ENCODE results near the gene ALDOA.
"Not testable (repeated sequence)": the region's sequence is repeated elsewhere in the genome, so short reads cannot be mapped to it uniquely, and the experiment has no call there.

Gene ALDOA

GRCh38 chr16:30092373-30093010 lies 26.9 kb downstream of the ALDOA start:
- DNase-seq = peak; percentile 99

GRCh38 chr16:30094541-30095165 lies 29.1 kb downstream of the ALDOA start:
- DNase-seq = no peak

- no peak for DNase-seq
These were observed 29.9 kb downstream of the ALDOA start for GRCh38 chr16:30095166-30096078.

DNA sequence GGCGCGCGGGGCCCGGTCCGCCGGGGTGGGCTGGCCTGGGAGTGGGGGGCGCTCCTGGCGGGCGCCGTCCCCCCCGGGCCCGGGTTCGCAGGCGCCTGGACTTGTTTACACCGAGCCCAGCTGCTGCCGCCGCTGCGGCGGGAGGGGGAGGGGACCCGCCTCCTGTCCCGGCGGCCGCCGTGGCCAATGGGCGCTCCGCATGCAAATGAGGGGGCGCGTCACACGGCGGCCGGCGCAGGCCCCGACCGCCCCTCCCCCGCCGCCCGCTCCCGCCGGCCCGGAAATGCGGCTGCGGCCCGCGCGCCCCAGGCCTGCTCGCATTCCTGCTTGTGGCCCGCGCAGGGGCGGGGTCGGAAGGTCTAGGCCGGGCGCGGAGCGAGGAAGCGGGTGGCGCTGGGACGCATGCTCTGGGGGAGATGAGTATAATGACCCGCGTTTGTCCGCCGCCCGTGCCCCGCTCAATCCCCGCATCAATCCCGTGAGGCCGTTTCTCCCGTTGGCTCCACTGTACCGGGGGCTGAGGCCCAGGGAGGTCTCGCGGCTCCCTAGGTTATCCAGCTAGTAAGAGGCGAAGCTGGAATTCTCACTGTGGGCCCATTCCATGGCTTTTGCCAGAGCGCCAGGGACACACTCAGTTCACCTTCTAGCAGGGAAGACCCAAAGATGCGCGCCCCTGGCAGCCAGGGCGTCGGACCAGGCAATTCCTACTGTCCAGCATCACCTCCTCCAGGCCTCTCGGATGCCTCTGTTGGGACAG lies 30.7 kb downstream of the ALDOA start, which contains the start of gene YPEL3:
TSS of gene YPEL3 (minus strand) at position 109 of the 757 bp plus-strand sequence. CDS start 731 bp downstream, outside the sequence.
- peak; percentile 76 for DNase-seq

DNA sequence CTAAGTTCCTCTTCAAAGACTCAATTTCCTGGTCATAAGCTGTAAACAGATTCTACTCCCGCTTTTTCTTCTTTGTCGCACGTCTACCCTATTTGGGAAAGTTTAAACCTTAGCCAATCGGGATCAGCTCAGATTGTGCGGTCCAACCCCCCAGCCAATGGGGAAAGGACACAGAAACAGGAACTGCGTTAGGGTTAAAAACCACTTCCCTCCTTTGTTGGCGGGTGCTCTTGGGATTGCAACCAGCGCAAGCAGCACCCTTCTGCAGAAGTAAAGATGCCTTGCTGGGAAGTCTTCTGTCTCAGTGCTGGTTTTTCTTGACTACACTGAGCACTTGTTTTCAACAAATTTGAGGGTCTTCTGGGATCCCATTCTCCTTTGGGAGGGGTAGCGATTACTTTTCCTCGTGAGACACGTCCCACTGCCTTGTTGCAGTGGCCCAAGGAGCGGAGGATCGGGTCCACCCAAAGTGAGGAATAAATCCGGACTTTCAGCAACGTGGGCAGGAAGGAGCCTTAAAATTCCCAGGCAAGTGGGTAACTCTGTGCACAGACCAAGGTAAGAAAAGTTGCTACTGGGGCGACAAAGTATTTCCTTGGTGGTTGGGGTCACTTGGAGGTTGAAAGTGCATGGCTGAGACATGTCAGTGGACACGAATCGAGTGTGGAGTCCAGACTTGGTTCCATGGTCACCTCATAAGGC lies 31.5 kb downstream of the ALDOA start:
- peak; percentile 79 for DNase-seq

DNA sequence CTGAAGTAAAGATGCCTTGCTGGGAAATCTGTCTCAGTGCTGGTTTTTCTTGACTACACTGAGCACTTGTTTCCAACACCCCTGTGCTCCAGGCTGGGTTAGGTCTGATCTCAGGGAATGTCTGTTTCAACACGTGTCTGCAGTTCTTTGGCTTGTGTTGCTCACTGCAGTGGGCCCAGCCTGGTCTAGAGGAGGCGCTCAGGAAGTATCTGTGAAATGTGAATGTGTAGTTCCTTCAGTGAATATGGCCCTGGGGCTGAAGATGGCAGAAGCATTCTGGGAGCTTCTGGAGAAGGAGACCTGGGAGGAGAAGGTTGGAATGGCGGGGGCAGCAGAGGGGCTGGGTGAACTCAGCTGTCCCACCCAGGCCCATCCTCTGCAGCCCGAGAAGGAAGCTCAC lies 38.5 kb downstream of the ALDOA start:
- DNase-seq = no peak

GRCh38 chr16:30104492-30104891 lies 38.9 kb downstream of the ALDOA start:
- DNase-seq = no peak

DNA sequence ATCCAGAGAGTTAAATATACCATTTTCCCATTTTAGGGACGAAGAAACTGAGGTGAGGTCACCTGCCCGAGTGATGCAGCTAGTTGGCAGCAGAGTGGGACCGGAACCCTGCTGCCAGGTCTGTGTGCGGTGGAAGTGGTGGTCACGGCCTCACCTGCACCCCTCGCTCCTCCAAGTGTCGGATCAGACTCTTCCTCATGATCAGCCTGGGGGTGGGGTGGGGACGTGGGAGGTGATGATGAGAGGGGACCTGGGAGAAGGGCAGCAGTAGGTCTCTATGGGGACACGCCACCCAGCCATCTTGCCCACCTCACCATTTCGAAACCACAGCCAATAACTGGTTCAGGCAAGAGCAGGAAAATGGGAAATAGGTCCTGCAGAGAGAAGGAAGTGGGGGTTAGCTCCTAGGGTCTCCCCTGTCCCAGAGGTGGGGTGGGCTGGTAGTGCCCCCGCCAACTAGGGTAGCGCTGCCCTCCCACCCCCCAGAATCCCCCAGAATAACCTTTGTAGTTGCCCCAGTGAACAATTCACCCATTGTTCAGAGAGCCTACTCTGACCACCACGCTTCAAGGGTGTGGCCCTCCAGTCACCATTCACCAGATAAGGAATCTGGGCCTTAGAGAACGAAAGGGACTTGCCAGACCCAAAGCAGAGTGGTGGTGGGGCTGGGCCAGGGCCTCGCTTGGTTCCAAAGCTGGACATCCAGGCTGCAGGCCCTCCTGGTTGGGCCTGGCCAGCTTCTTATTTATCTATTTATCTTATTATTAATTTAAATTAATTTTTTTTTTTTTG lies 42.7 kb downstream of the ALDOA start:
- DNase-seq = no peak

GRCh38 chr16:30110661-30111060 lies 45.1 kb downstream of the ALDOA start:
- no peak for DNase-seq

DNA sequence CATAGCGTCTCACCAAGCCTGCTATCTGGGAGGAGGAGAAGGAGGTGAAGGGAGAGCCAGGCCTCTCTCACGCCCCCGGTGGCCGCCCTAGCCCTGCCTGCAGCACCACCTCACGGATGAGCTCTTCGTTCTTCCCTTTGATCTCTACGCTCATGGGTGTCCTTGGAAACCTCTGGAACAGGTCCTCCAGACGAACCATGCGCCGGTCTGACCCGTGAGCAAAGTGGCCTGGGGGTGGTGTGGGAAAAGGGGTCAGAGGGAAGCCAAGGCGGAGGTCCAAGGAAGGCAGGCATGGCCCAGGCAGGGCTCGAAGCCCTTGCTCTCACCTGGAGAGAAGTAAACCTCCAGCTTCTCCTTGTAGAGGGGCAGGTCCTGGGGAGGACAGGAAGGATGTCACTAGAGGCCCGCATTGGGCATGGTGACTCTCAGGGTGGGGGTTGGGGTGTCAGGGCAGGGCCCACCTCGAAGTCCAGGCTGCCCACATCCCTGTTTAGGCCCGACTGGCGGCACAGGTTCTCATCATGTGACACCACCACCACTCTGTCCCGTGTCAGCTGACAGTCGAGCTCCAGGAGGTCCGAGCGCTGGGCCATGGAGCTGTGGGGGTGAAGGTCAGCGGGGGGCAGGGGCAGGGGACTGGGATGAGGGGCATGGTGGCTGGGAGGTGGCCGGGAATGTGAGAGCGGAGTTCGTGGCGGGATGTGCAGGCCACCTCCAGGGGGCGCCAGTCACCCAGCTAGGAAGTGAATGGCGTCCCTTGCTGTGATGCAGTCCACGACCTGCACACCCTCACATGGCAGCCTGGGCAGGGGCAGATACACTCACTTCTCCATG lies 46.9 kb downstream of the ALDOA start:
- DNase-seq = no peak

- no peak for DNase-seq
These were observed 47.6 kb downstream of the ALDOA start, which contains the start of gene GDPD3 for GRCh38 chr16:30113031-30113710. Gene GDPD3, minus strand, starts transcription at chr16:30113537. Its CDS starts 59 bp downstream, at chr16:30113478.

DNA sequence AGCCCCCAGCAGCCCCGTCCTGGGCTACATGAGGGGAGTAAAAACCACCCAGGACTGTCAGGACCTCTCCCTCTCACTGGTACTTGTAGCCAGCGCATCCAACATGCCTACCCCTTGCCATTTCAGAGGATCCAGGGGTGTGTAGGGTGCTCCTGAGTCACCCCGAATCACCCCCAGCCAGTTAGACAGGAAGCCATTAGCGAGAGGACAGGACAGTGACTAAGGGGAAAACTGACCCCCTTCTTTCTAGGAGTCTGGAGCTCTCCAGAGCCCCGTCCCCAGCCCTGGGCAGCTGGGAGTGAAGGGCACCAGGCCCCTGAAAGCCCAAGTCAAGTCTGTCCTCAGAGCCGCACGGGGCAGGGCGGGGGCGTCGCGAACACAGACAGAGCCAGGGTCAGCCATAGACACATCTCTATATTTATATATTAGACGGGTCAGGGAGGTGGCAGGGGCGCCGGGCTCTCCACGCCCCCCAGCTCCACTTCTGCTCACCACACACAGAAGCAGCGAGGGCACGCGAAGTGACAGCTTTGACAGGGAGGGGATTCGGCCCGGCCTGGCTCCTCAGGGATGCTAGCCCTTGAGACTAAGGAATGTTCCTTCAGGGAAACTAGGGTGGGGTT lies 48.3 kb downstream of the ALDOA start:
- no peak for DNase-seq

- no peak for DNase-seq
These were observed 48.9 kb downstream of the ALDOA start for GRCh38 chr16:30114411-30114810.

GRCh38 chr16:30114833-30115232 lies 49.3 kb downstream of the ALDOA start:
- not testable (repeated sequence) for DNase-seq

DNA sequence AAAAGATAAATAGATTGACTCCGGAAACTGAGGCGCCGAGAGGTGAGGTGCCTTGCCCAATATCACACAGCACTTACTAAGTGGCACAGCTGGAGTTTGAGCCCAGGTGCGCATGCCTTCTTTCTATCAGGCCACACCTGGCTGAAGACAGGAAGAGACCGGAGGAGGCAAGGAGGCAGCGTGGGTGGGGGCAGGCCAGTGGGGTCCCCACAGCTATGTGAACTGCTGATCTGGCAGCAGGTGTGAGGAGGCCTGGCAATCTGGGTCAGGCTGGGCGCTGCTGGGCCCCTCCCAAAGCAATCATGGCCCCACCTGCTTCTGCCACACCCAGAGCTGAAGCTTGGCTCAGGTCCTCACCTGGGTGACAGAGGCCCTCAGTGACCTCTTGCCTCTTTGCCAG lies 49.7 kb downstream of the ALDOA start:
- DNase-seq = no peak

- DNase-seq = no peak
These were observed 51.0 kb downstream of the ALDOA start for GRCh38 chr16:30116291-30117207.

DNA sequence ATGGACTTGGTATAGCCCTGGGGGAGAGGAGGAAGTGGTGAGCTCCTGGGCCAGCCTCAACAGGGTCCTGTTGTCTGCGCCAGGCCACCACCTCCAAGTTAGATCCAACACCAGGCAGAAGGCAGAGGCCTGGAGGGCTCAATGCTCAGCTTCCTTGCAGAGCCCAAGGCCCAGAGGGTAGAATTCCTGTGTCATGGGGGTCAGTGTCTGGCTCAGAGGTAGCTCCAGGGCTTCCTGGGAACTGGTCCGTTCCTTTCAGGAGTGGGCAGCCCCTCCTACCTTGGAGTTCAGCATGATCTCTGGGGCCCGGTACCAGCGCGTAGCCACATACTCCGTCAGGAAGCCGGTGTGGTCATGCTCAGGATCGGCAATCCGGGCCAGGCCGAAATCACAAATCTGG lies 52.2 kb downstream of the ALDOA start:
- DNase-seq = no peak

GRCh38 chr16:30119428-30119827 lies 53.9 kb downstream of the ALDOA start:
- no peak for DNase-seq

Measured in MV-4-11 (cell line).